CD4-positive, alpha-beta T cell (primary cell): ENCODE data around the gene TPRKB. TPM values are rescaled to one million over a fixed set of nuclear protein-coding genes. Genes with fewer than 3 reads are reported as not detected.
A peak's percentile ranks its signal among the peaks of the same experiment; 100 is the strongest.
"Not testable (repeated sequence)": the region's sequence is repeated elsewhere in the genome, so short reads cannot be mapped to it uniquely, and the experiment has no call there.

Source experiments
- ATAC-seq: fragments of 200-7000 bp; cut with Tn5 transposase; one replicate; pipeline ENCODE4 v1.10.0; 2022; ENCODE audit warnings: mild to moderate bottlenecking; ENCODE audit not compliant: poor library complexity
- CTCF ChIA-PET: fragments of 350-600 bp; sonication (Branson Sonifier 250); formaldehyde crosslinking; loops from one replicate; lab custom pipeline; 2021; ENCODE audit warnings: antibody characterized with exemption, inconsistent platforms; lab: Charles Lee
- POLR2A ChIA-PET: fragments of 350-600 bp; sonication (Branson Sonifier 250); formaldehyde crosslinking; loops from one replicate; lab custom pipeline; 2021; ENCODE audit warnings: antibody characterized with exemption, inconsistent platforms; lab: Charles Lee
- DNase-seq, 14 experiments: peaks; one replicate each; pipeline ENCODE4 v3.0.0-alpha.2; 2013 to 2020; ENCODE audit warnings: mixed read lengths in 2 of 14
- H3K27ac ChIP-seq, 2 donors: one replicate each; pipeline versions ENCODE4 v1.5.1 to v1.7.0; 2013; ENCODE audit warnings: low read length in 2 of 2, low read depth in 1 of 2, mild to moderate bottlenecking in 1 of 2
- H3K27me3 ChIP-seq, 2 experiments: 1 replicate in 1 of 2; 2 replicates in 1 of 2; pipeline versions ENCODE4 v1.6.1 to v1.7.0; 2013; ENCODE audit warnings: low read length in 2 of 2, control low read depth in 1 of 2, mild to moderate bottlenecking in 1 of 2, moderate library complexity in 1 of 2; ENCODE audit not compliant: insufficient read depth in 2 of 2, control insufficient read depth in 1 of 2
- H3K36me3 ChIP-seq: one replicate; pipeline ENCODE4 v1.6.1; 2013; ENCODE audit warnings: low read length, control low read depth; ENCODE audit not compliant: insufficient read depth
- H3K4me1 ChIP-seq: one replicate; pipeline ENCODE4 v1.6.1; 2013; ENCODE audit warnings: low read length, control low read depth; ENCODE audit not compliant: insufficient read depth
- H3K4me3 ChIP-seq: one replicate; pipeline ENCODE4 v1.5.1; 2013; ENCODE audit warnings: mild to moderate bottlenecking, low read length, moderate library complexity
- H3K9me3 ChIP-seq, 2 experiments: 1 replicate in 1 of 2; 2 replicates in 1 of 2; pipeline versions ENCODE4 v1.6.1 to v1.7.0; 2013; ENCODE audit warnings: low read length in 2 of 2, mild to moderate bottlenecking in 2 of 2, control low read depth in 1 of 2, moderate library complexity in 1 of 2; ENCODE audit not compliant: control insufficient read depth in 1 of 2, insufficient read depth in 1 of 2
- H3K27ac Mint-ChIP-seq: one replicate; pipeline ENCODE4 v1.8.0; 2020; ENCODE audit warnings: mixed read lengths
- H3K27me3 Mint-ChIP-seq: one replicate; pipeline ENCODE4 v1.8.0; 2021; ENCODE audit warnings: mixed read lengths
- H3K36me3 Mint-ChIP-seq: one replicate; pipeline ENCODE4 v1.8.0; 2021; ENCODE audit warnings: low read depth, mixed read lengths
- H3K4me1 Mint-ChIP-seq: one replicate; pipeline ENCODE4 v1.8.0; 2021; ENCODE audit warnings: low read depth, mixed read lengths
- H3K4me3 Mint-ChIP-seq: one replicate; pipeline ENCODE4 v1.8.0; 2020; ENCODE audit warnings: mild to moderate bottlenecking, mixed read lengths
- H3K9me3 Mint-ChIP-seq: one replicate; pipeline ENCODE4 v1.8.0; 2020; ENCODE audit warnings: mixed read lengths
- CTCF ChIP-seq: fragments of 200-600 bp; IDR thresholded peaks from one replicate; pipeline ENCODE4 v1.8.0; 2022; ENCODE audit warnings: antibody characterized with exemption, mild to moderate bottlenecking
- intact Hi-C, 2 experiments: fragments of 100-400 bp; cut with DNase I in 1 of 2; cut with micrococcal nuclease in 1 of 2; formaldehyde crosslinking; loops; one replicate each; pipeline versions ENCODE4 v1.15.1 to v1.9.0; 2023 to 2025; cut with DNase I, micrococcal nuclease
- total RNA-seq, 174 experiments: library from RNA in 2 of 174; stranded (reverse) in 2 of 174; gene quantifications; one replicate each; pipeline ENCODE4 v1.2.3 and lab custom pipeline; 2021 to 2026

Gene TPRKB
- total RNA-seq, 2 experiments from 2014 or later: 16.1 to 18.2 TPM

GRCh38 chr2:73697606-73698005, 39.5 kb downstream of the TPRKB start:
- Histone ChIP-seq H3K4me1 (no peaks in the 10 kb centered on the region), H3K9me3 (peaks cover 0 to 10% of the 10 kb centered on the region in 2 experiments)
- H3K36me3 Mint-ChIP-seq: peaks cover 8% of the 10 kb centered on the region

DNA sequence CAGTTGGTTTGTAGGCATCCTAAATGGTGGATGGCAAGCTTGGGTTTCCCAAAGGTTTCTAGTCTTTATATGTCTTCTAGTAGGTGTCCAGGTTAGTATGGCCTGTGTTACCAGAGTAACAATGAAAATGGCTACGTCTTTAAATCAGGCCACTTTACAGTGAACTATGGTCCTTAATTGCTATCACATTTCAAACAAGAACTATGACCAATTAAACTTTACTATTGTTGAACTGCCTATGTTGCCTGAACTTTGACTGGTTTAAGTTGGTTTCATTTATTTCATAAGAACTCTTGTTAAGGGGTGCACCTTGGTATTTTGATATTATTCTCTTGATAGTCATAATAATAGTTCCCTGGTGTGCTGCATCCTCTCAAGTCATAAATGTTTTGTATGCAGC, 40.2 kb downstream of the TPRKB start:
- intact Hi-C loops: loop anchor here in 1 of 2 experiments (10.0 kb wide), 1 partner anchor 78 kb away; no protein-coding TSS in a partner anchor
- H3K4me3 Mint-ChIP-seq: not testable (repeated sequence)

More at GRCh38 chr2:73697606-73698005, 39.5 kb downstream of the TPRKB start:
- Mint-ChIP-seq H3K27me3 (peaks cover 24% of the 10 kb centered on the region), H3K9me3 (no peaks in the 10 kb centered on the region), H3K4me1 (no peaks in the 10 kb centered on the region), H3K4me3 (no peak overlapping the region), H3K27ac (no peak overlapping the region)
- no peak overlapping the region for H3K4me3 ChIP-seq
- ChIA-PET POLR2A (no interaction called here), CTCF (no interaction called here)
- DNase-seq (no peak), ATAC-seq (no peak)
- H3K27me3 ChIP-seq: peaks cover 3% of the 10 kb centered on the region in 2 experiments
- H3K36me3 ChIP-seq: no peaks in the 10 kb centered on the region
- TF ChIP-seq CTCF: no peak
- no peak overlapping the region for H3K27ac ChIP-seq
- intact Hi-C loops: loop anchor here in 1 of 2 experiments (10.0 kb wide), 1 partner anchor 77 kb away; no protein-coding TSS in a partner anchor

GRCh38 chr2:73696521-73696920, 40.6 kb downstream of the TPRKB start:
- H3K4me3 ChIP-seq, H3K9me3 ChIP-seq, H3K27ac Mint-ChIP-seq, ATAC-seq, H3K4me3 Mint-ChIP-seq, H3K4me1 Mint-ChIP-seq, POLR2A ChIA-PET, H3K4me1 ChIP-seq, H3K27ac ChIP-seq, H3K36me3 Mint-ChIP-seq, CTCF ChIA-PET, H3K36me3 ChIP-seq, H3K27me3 ChIP-seq, DNase-seq, H3K9me3 Mint-ChIP-seq: not testable (repeated sequence)
- intact Hi-C loops: loop anchor here in 1 of 2 experiments (10.0 kb wide), 1 partner anchor 78 kb away; no protein-coding TSS in a partner anchor
- peaks cover 16% of the 10 kb centered on the region for H3K27me3 Mint-ChIP-seq

More for the DNA sequence above, 40.2 kb downstream of the TPRKB start:
- H3K36me3 ChIP-seq, CTCF ChIA-PET, POLR2A ChIA-PET, H3K9me3 Mint-ChIP-seq, H3K27me3 ChIP-seq, H3K27ac Mint-ChIP-seq, H3K27ac ChIP-seq, H3K4me1 Mint-ChIP-seq, H3K4me3 ChIP-seq, DNase-seq, ATAC-seq, H3K36me3 Mint-ChIP-seq, H3K4me1 ChIP-seq, H3K9me3 ChIP-seq: not testable (repeated sequence)
- peaks cover 18% of the 10 kb centered on the region for H3K27me3 Mint-ChIP-seq

DNA sequence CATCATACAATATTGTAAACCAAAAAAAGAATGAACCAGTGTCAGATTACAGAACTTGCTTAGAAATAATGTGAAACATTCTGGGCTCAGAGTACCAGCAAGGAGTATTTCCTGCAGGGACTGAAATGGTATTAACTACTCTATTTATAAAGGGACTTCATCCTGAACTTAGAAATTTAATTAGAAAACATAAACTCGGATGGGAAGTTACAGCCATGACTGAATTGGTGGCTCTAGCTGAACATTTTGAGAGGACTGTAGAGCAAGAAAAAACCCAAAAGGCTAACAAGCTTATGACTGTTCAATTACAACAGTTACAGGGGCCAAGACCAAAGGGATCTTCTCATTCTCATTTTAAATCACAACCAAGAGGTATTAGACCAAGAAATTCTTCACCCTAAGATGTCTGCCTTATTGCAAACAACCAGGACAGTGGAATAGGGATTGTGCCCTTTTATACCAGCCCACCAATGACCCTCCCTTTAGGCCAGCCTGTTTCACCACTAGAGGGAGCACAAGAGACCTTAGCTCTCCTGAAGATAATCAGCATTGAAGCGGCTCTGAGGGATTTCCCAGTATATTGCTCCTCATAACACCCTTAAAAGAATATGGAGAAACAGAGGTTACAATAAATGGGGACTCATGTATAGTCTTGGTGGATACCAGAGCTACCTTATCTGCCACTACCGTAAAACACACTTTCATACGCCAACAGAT, 46.6 kb downstream of the TPRKB start:
- H3K4me1 Mint-ChIP-seq, H3K27ac ChIP-seq, H3K9me3 Mint-ChIP-seq, POLR2A ChIA-PET, CTCF ChIA-PET, H3K4me1 ChIP-seq, H3K27me3 Mint-ChIP-seq, H3K27me3 ChIP-seq, H3K4me3 ChIP-seq, H3K4me3 Mint-ChIP-seq, H3K27ac Mint-ChIP-seq, H3K36me3 ChIP-seq, H3K9me3 ChIP-seq, H3K36me3 Mint-ChIP-seq: not testable (repeated sequence)
- ATAC-seq (peak; percentile 57), DNase-seq (peak in 5 of 14 experiments; percentile 4 to 38 (median 21))
- TF ChIP-seq CTCF: peak; percentile 73
- intact Hi-C loops: loop anchor here in 1 of 2 experiments (10.0 kb wide), 1 partner anchor 84 kb away; no protein-coding TSS in a partner anchor

DNA sequence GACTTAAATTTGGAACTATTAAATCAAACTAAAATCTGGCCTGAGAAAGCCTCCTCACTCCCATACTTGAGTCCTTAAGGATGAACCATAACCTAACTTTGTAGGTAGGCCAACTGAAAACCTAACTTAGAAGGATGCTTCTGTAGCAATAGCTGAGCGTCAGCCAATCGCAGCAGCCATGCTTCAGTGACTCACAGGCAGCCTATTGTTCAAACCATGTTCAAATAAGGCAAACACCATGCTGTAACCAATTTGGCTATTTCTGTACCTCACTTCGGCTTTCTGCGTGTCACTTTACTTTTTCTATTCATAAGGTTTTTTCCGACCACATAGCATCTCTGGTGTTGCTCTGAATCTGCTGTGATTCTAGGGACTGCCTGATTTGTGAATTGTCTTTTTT, 48.7 kb downstream of the TPRKB start:
- H3K27me3 Mint-ChIP-seq, DNase-seq, H3K27ac ChIP-seq, H3K4me3 ChIP-seq, H3K4me3 Mint-ChIP-seq, CTCF ChIA-PET, H3K36me3 ChIP-seq, H3K27ac Mint-ChIP-seq, H3K9me3 Mint-ChIP-seq, intact Hi-C loops, H3K36me3 Mint-ChIP-seq, H3K4me1 Mint-ChIP-seq, POLR2A ChIA-PET, H3K9me3 ChIP-seq, ATAC-seq, H3K4me1 ChIP-seq, H3K27me3 ChIP-seq: not testable (repeated sequence)
